ENCODE measurements around the gene VAV1. TPM values are rescaled to one million over a fixed set of nuclear protein-coding genes. Genes with fewer than 3 reads are reported as not detected.

Gene VAV1
- total RNA-seq = not detected in 2 replicates

GRCh38 chr19:6772028-6772865 is at the start of gene VAV1:
VAV1 (plus strand) TSS chr19:6772708; CDS start chr19:6772808, 100 bp downstream.

GRCh38 chr19:6737284-6737872 is 35.1 kb upstream of the VAV1 start, which contains the start of gene GPR108:
GPR108 (minus strand) TSS chr19:6737580; CDS start chr19:6737576, 4 bp downstream.

GRCh38 chr19:6739390-6739882 is 33.1 kb upstream of the VAV1 start, which contains the start of gene TRIP10:
TRIP10 (plus strand) TSS chr19:6739680; CDS start chr19:6739762, 82 bp downstream.

GRCh38 chr19:6767357-6768235 is 4.9 kb upstream of the VAV1 start, which contains the start of gene SH2D3A:
SH2D3A (minus strand) TSS chr19:6767435; CDS start chr19:6763748, 3,687 bp downstream.

GRCh38 chr19:6887316-6887715 is 114.8 kb downstream of the VAV1 start, which contains the start of gene ADGRE1:
ADGRE1 (plus strand) TSS chr19:6887579; CDS start chr19:6887609, 30 bp downstream.

Other genes starting within 250 kb of the VAV1 start
- 0.20 and 1.1 TPM in 2 replicates for gene TNFSF9, start 241.7 kb upstream of the VAV1 start, total RNA-seq
- not detected in 2 replicates for gene CD70, start 181.6 kb upstream of the VAV1 start, total RNA-seq
- 0.12 TPM in 1 of 2 replicates, not detected in the other for gene TNFSF14, start 102.5 kb upstream of the VAV1 start, total RNA-seq
- gene C3, start 52.1 kb upstream of the VAV1 start, total RNA-seq = 1,308 and 1,917 TPM in 2 replicates
- 36.8 and 54.6 TPM in 2 replicates for gene GPR108, start 35.1 kb upstream of the VAV1 start, total RNA-seq
- 53.2 and 53.5 TPM in 2 replicates for gene TRIP10, start 33.0 kb upstream of the VAV1 start, total RNA-seq
- gene SH2D3A, start 5.3 kb upstream of the VAV1 start, total RNA-seq = not detected in 2 replicates
- not detected in 2 replicates for gene ADGRE1, start 114.9 kb downstream of the VAV1 start, total RNA-seq
- gene MBD3L2B, start 248.7 kb downstream of the VAV1 start, total RNA-seq = not detected in 2 replicates

All from cardiac ventricle fibroblast (primary cell).